GM21360 (cell line): ENCODE measurements around the gene SECTM1.
A peak's percentile ranks its signal among the peaks of the same experiment; 100 is the strongest.

ENCODE experiments used
- ATAC-seq: cut with Tn5 transposase; IDR thresholded peaks from one replicate; pipeline ENCODE4 v1.9.1; 2021; ENCODE audit warnings: mild to moderate bottlenecking, moderate library complexity; ENCODE audit not compliant: unreplicated experiment

The SECTM1 gene

DNA sequence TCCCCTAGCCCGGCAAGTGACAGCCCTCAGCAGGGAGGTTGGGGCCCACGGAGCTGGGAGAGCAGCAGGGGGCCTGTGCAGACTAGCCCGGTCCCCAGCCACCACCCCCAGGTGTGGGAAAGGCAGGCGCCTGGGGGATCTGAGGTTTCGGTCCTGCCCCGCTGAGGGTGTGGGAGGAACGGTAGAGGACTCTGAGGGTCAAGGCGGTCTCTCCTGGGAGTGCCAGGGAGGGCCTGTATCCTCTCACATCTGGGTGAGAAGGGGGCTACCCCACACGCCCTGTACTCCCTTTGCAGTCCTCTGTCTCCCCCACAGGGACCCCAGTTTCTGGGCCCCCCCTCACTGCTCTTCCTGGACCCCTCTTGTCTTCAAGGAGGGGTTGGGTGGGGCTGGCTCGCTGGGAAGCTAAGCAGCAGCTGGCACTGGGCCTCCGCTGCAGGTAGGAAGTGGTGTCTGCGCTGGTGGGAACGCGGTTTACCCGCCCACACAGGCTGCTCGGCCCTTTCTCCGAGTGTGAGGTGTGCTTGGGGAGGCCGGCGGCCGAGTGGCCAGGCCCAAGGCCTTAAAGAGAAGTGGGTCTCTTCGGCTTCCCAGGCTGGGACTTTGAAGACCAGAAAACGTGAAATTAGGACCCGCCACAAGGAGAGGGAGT is 31.5 kb downstream of the SECTM1 start:
- ATAC-seq = no peak

DNA sequence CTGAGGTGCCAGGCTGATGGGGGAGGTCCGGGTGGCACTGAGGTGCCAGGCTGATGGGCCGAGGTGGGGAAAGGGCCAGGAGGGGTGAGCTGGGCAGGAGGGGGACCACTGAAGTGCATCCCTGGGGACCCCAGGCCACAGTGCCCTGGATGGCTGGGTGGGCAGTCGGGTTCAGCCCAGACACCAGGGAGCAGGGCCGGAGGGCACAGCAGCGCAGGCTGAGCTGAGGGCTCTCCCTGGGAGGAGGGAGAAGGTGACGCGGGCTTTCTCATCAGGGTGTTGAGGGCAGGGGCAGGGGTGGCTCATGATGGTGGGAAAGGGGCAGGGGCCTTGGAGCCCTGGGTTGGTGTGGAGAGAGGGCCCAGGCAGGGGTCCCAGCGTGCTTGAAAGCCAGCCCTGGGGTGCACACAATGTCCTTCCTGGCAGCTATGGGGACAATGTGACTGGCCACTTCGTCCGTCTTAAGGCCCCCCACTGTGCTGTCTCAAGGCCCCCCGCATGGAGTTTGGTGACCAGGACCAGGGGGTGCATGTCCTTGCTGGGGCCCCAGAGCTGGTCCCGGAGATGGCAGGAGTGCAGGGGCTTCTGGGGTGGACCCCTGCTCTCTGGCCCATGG is 32.2 kb downstream of the SECTM1 start:
- no peak for ATAC-seq

- ATAC-seq = no peak
These were observed 32.8 kb downstream of the SECTM1 start for GRCh38 chr17:82300707-82301270.

- no peak for ATAC-seq
These were observed 33.3 kb downstream of the SECTM1 start for GRCh38 chr17:82300228-82300627.

- ATAC-seq = no peak
These were observed 34.1 kb downstream of the SECTM1 start for GRCh38 chr17:82299452-82299851.

GRCh38 chr17:82298538-82299421 is 34.8 kb downstream of the SECTM1 start:
- ATAC-seq = no peak

GRCh38 chr17:82297714-82298537 is 35.6 kb downstream of the SECTM1 start:
- ATAC-seq = no peak

DNA sequence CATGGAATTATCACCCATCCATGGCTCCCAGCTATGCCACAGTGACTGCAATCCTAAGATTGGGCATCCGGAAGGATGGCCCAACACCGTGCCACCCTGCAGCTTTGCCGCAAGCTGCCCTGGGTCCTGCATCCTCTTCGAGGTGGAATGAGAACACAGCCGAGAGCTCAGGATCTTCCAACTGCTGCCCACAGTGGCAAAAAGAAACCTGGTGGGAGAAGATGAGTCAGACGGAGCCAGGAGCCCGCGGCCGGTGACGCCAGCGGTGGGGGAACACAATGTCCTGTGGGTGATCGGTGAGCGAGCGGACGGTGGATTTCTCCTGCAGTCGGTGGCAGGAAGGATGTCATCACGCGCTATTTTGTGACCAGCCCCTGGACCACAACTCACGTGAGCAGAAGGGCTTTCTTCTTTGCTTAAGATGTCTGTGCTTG is 36.3 kb downstream of the SECTM1 start:
- no peak for ATAC-seq

DNA sequence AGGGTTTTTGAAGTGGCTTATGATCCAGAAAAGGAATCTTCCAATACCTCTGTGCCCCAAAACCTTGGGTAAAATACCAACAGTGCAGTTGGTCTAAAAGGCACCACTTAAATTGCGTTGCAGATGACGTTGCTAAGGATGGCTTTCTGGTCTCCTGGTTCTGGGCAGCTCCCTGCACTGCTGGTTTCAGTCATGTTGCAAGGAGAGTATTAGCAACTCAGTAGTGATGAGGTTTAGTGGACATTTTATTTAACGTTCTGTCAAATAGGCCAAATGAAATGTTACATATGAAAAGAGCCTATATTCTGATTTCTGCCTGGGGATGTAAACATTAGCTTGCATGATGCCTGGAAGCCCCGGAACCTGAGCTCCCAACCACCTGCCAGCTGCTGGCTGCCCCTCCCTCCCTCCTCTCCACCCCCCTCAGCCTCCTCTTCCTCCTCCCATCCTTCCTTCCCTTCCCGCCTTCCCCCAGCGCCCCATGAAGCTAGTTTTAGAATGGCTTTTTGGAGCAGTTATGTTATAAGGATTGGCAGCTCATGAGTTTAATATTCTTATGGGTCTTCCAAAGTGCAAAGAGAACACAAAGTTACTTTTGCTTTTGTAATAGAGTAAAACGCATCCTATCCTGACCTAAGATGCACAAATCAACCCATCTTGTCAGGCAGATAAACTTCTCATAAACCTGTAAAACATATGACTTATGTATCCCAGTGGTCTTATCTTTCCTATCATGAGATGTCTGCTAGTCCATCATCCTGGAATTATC is 36.9 kb downstream of the SECTM1 start:
- no peak for ATAC-seq

GRCh38 chr17:82295472-82295814 is 38.1 kb downstream of the SECTM1 start:
- ATAC-seq = no peak

GRCh38 chr17:82294064-82294773 is 39.3 kb downstream of the SECTM1 start:
- ATAC-seq = no peak

GRCh38 chr17:82292251-82293154 is 41.1 kb downstream of the SECTM1 start:
- peak; percentile 89 for ATAC-seq

- ATAC-seq = no peak
These were observed 41.9 kb downstream of the SECTM1 start for GRCh38 chr17:82291582-82292250.

- no peak for ATAC-seq
These were observed 45.4 kb downstream of the SECTM1 start for GRCh38 chr17:82287868-82288801.

- ATAC-seq = no peak
These were observed 46.3 kb downstream of the SECTM1 start for GRCh38 chr17:82287013-82287867.

- ATAC-seq = no peak
These were observed 48.4 kb downstream of the SECTM1 start for GRCh38 chr17:82285141-82285540.
